22Rv1 (cell line): Measurements from ENCODE around the gene RETN.

Source experiments
- ZFX ChIP-seq: fragments of 450-650 bp; IDR thresholded peaks from 2 replicates; pipeline ENCODE4 v1.6.1; 2017; ENCODE audit warnings: antibody characterized with exemption, borderline replicate concordance
- TF ChIP-seq, protein P1 (sequence below): fragments of 450-650 bp; IDR thresholded peaks from 2 replicates; pipeline ENCODE4 v1.5.1; 2017; ENCODE audit warnings: mild to moderate bottlenecking

- TF ChIP-seq, protein P1, sequence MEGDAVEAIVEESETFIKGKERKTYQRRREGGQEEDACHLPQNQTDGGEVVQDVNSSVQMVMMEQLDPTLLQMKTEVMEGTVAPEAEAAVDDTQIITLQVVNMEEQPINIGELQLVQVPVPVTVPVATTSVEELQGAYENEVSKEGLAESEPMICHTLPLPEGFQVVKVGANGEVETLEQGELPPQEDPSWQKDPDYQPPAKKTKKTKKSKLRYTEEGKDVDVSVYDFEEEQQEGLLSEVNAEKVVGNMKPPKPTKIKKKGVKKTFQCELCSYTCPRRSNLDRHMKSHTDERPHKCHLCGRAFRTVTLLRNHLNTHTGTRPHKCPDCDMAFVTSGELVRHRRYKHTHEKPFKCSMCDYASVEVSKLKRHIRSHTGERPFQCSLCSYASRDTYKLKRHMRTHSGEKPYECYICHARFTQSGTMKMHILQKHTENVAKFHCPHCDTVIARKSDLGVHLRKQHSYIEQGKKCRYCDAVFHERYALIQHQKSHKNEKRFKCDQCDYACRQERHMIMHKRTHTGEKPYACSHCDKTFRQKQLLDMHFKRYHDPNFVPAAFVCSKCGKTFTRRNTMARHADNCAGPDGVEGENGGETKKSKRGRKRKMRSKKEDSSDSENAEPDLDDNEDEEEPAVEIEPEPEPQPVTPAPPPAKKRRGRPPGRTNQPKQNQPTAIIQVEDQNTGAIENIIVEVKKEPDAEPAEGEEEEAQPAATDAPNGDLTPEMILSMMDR: no peak
- TF ChIP-seq ZFX: no peak
Observed at GRCh38 chr19:7699417-7700401, 30.9 kb downstream of the RETN start.
